ENCODE results near the gene RNF217.

RNF217 gene

DNA sequence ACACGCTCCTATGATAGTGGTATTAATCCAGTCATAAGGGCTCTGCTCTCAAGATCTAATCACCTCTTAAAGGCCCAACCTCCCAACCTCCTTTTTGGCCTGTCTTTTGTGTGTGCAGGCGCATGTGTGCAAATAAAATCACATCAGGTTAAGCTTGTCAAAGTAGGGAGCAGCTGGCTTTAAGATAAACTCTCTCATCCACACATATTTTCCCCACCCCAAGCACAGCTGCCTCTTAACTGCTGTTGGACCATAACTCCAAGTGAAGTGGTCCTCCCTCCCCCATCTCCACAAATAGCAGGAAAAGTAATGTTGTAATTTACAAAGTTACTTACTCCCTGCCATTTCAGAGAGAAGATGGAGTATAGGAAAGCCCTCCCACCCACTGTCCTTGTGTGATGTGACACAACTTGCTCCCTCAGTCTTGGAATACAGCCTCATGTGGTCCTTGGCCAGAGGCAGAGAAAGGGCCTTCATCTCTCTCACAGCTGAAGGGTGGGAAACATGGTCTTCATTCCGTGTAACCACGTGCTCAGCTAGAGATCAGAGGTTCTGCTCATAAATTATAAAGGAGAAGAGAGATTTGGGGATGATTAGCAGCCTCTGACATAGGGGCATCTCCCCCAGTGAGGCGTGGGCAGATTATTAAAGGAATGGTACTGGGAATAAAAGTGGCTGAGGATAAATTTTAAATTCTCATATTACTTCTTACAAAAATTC lies 116.5 kb downstream of the RNF217 start:
- Histone ChIP-seq H3K9me2 (replicated peaks; ENCODE audit: low read depth, low read length) (no peaks in the 10 kb centered on the region), H3F3A (ENCODE audit: low read depth) (no peaks in the 10 kb centered on the region), H3K27me3 (ENCODE audit: insufficient read depth, low read length, poor library complexity, severe bottlenecking) (no peaks in the 10 kb centered on the region), H3K9me3 (ENCODE audit: insufficient read depth, low read depth, low read length) (no peaks in the 10 kb centered on the region), H3K36me3 (ENCODE audit: insufficient read depth, low read length) (no peaks in the 10 kb centered on the region), H3K4me1 (ENCODE audit: insufficient read depth, low read length, poor library complexity, severe bottlenecking) (no peaks in the 10 kb centered on the region), H3K9ac (ENCODE audit: low read depth, low read length, poor library complexity, severe bottlenecking) (no peak overlapping the region), H3K4me3 (ENCODE audit: low read length, poor library complexity, severe bottlenecking) (no peak overlapping the region), H3K4me2 (ENCODE audit: low read depth, low read length, poor library complexity, severe bottlenecking) (no peak overlapping the region), H4K20me1 (ENCODE audit: insufficient read depth, low read length, poor library complexity, severe bottlenecking) (no peaks in the 10 kb centered on the region), H2AFZ (ENCODE audit: low read length) (no peak overlapping the region), H3K79me2 (ENCODE audit: insufficient read depth, low read length) (no peaks in the 10 kb centered on the region)
- TF ChIP-seq CTCF (conservative IDR thresholded peaks at IDR 0.05; ENCODE audit: low read length) (no peak), EZH2phosphoT487 (IDR thresholded peaks at IDR 0.05; ENCODE audit: borderline replicate concordance) (no peak)

- H3K9ac ChIP-seq (ENCODE audit: low read depth, low read length, poor library complexity, severe bottlenecking), result no peak overlapping the region
- no peak overlapping the region for H3K4me2 ChIP-seq (ENCODE audit: low read depth, low read length, poor library complexity, severe bottlenecking)
- no peaks in the 10 kb centered on the region for H3F3A ChIP-seq (ENCODE audit: low read depth)
- no peak overlapping the region for H2AFZ ChIP-seq (ENCODE audit: low read length)
- no peaks in the 10 kb centered on the region for H4K20me1 ChIP-seq (ENCODE audit: insufficient read depth, low read length, poor library complexity, severe bottlenecking)
- no peaks in the 10 kb centered on the region for H3K9me3 ChIP-seq (ENCODE audit: insufficient read depth, low read depth, low read length)
- no peaks in the 10 kb centered on the region for H3K79me2 ChIP-seq (ENCODE audit: insufficient read depth, low read length)
- H3K4me1 ChIP-seq (ENCODE audit: insufficient read depth, low read length, poor library complexity, severe bottlenecking), result no peaks in the 10 kb centered on the region
- H3K36me3 ChIP-seq (ENCODE audit: insufficient read depth, low read length), result no peaks in the 10 kb centered on the region
- H3K27me3 ChIP-seq (ENCODE audit: insufficient read depth, low read length, poor library complexity, severe bottlenecking), result no peaks in the 10 kb centered on the region
- no peaks in the 10 kb centered on the region for H3K9me2 ChIP-seq (replicated peaks; ENCODE audit: low read depth, low read length)
- TF ChIP-seq CTCF (conservative IDR thresholded peaks at IDR 0.05; ENCODE audit: low read length), result no peak
- TF ChIP-seq EZH2phosphoT487 (IDR thresholded peaks at IDR 0.05; ENCODE audit: borderline replicate concordance), result no peak
- no peak overlapping the region for H3K4me3 ChIP-seq (ENCODE audit: low read length, poor library complexity, severe bottlenecking)
Observed at GRCh38 chr6:125082908-125083683, 120.9 kb downstream of the RNF217 start.

GRCh38 chr6:125083684-125083990 lies 121.4 kb downstream of the RNF217 start:
- no peak overlapping the region for H3K9ac ChIP-seq (ENCODE audit: low read depth, low read length, poor library complexity, severe bottlenecking)
- H3K4me3 ChIP-seq (ENCODE audit: low read length, poor library complexity, severe bottlenecking), result no peak overlapping the region
- H2AFZ ChIP-seq (ENCODE audit: low read length), result no peak overlapping the region
- H3K27me3 ChIP-seq (ENCODE audit: insufficient read depth, low read length, poor library complexity, severe bottlenecking), result no peaks in the 10 kb centered on the region
- no peak overlapping the region for H3K4me2 ChIP-seq (ENCODE audit: low read depth, low read length, poor library complexity, severe bottlenecking)
- no peaks in the 10 kb centered on the region for H3K9me3 ChIP-seq (ENCODE audit: insufficient read depth, low read depth, low read length)
- no peaks in the 10 kb centered on the region for H3F3A ChIP-seq (ENCODE audit: low read depth)
- H3K36me3 ChIP-seq (ENCODE audit: insufficient read depth, low read length), result no peaks in the 10 kb centered on the region
- no peaks in the 10 kb centered on the region for H3K4me1 ChIP-seq (ENCODE audit: insufficient read depth, low read length, poor library complexity, severe bottlenecking)
- no peak for TF ChIP-seq EZH2phosphoT487 (IDR thresholded peaks at IDR 0.05; ENCODE audit: borderline replicate concordance)
- H3K9me2 ChIP-seq (replicated peaks; ENCODE audit: low read depth, low read length), result no peaks in the 10 kb centered on the region
- no peaks in the 10 kb centered on the region for H4K20me1 ChIP-seq (ENCODE audit: insufficient read depth, low read length, poor library complexity, severe bottlenecking)
- H3K79me2 ChIP-seq (ENCODE audit: insufficient read depth, low read length), result no peaks in the 10 kb centered on the region

Data from Loucy (cell line).